Midbrain (tissue), 1 donor: Measurements from ENCODE around the gene PNRC2.
"Not testable (repeated sequence)": the region's sequence is repeated elsewhere in the genome, so short reads cannot be mapped to it uniquely, and the experiment has no call there.

Source experiments
- DNase-seq: peaks from one replicate; lab custom pipeline; 2025; lab: John Stamatoyannopoulos, UW

The PNRC2 gene

DNA sequence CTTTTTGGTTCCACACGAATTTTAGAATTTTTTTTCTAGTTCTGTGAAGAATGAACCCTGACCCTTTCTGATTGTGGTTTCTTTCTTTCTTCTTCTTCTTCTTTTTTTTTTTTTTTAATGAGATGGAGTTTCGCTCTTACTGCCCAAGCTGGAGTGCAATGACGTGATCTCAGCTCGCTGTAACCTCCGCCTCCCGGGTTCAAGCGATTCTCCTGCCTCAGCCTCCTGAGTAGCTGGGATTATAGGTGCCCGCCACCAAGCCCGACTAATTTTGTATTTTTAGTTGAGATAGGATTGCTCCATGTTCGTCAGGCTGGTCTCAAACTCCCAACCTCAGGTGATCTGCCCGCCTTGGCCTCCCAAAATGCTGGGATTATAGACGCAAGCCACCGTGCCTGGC lies 32.4 kb downstream of the PNRC2 start:
- DNase-seq: not testable (repeated sequence)

DNA sequence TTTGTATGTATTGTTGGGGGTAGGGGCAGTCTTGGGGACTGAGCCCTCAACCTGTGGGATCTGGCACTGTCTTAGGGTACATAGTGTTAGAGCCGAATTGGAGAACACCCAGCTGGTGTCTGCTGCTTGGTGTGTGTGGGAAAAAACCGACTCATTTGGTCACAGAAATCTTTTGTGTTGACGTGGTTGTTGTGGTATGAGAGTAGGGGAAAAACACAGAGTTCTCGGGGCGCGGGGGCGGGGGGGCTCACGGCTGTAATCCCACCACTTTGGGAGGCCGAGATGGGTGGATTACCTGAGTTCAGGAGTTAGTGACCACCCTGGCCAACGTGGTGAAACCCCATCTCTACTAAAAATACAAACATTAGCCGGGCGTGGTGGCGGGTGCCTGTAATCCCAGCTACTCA lies 35.8 kb downstream of the PNRC2 start:
- DNase-seq: no peak

DNA sequence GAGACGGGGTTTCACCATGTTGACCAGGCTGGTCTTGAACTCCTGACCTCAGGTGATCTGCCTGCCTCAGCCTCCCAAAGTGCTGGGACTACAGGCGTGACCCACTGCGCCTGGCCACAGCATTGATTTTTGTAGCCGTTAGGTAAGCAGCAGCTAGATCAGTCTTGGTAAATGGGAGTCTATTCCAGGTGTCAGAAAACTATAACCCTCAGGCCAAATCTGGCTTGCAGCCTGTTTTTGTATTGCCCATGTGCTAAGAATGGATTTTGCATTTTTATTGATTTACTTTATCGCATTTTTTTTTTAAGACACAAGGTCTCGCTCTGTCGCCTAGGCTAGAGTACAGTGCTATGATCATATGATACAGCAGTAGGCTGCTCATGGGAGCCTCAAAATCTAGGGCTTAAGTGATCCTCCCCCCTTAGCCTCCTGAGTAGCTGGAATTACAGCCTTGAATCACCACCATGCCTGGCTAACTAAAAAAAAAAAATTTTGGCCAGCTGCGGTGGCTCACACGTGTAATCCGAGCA lies 37.1 kb downstream of the PNRC2 start:
- no peak for DNase-seq

DNA sequence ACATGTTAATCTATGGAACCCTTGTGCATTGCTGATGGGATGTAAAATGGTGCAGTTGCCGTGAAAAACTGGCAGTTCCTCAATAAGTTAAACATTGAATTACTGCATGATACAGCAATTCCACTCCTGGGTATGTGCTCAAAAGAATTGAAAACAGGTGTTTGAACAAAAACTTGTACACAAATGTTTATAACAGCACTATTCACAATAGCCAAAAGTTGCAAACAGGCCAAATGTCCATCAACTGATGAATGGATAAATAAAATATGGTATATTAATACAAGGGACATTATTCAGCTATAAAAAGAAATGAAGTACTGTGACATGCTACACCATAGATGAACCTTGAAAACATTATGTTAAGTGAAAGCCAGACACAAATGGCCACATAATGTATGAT lies 38.2 kb downstream of the PNRC2 start:
- DNase-seq: no peak

DNA sequence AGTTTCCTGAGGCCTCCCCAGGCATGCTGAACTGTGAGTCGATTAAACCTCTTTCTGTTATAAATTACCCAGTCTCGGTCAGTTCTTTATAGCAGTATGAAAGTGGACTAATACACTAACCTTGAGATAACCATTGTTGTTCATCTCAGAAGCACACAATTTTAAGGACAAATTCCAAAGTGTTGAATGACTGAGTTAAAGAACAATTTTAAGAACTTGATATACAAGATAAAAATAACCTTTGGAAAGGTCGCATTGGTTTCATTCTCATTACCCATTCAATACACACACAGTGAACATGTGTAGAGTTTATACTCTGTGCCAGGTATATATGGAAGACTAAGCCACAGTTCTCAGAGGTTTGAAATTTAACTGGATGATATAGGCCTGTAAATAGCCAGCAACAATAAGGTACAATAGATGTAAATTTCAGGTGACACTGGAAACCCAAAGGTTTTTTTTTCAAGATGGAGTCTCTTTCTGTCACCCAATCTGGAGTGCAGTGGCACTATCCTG lies 39.6 kb downstream of the PNRC2 start:
- no peak for DNase-seq

DNA sequence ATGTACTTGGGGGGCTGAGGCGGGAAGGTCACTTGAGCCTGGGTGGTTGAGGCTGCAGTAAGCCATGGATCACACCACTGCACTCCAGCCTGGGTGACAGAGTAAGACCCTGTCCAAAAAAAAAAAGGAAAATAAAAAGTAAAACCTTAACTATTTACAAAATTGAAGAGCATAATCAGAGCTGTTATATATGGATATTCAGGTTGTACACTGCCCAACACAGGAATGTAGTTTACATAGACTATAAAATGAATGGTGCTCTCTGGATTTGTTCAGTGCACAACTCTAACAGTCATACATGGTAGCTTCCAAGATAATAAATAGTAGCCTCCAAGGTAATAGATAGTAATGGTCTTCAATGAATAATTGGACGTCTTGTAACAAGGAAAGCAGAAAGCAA lies 43.1 kb downstream of the PNRC2 start:
- no peak for DNase-seq

DNA sequence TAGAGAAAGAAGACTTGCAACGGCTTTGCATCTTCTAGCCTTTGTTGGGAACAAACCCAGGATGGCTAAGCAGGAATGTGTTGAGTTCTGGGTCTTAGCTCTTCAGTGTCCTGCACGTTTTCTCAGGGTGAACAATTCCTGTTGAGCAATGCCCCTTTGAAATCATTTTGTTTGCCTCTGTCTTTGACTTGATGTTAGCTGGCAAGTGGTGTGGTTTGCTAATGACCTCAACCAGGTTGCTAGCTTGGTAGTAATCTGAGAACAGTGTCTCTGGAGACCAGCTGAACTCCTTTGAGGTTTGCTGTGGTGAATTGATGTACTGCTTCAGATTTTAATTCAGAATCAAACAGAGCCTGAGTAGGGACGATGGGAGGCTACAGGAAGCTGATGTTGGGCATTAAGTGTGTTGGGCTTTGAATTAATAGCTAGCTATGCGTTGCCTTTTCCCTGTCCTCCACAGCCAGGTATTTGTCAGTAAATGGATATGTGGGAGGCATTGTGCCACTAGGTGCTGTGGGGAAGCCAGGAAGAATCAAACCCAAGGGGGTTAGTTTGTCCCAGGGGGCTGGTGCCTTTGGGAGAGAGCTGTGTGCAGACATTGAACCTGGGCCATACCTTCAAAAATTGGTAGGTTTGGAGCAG lies 43.8 kb downstream of the PNRC2 start:
- DNase-seq: no peak

DNA sequence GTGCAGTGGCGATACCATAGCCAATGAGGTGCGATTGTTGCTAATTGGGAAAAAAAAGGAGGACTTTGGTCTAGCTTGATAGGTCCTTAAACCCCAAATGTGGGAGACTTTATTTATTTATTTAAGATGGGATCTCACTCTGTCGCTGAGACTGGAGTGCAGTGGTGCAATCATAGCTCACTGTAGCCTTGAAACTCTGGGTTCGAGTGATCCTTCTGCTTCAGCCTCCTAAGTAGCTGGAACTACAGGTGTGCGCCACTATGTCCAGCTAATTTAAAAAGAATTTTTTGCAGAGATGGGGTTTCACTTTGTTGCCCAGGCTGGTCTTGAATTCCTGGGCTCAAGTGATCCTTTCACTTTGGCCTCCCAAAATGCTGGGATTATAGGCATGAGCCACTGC lies 44.5 kb downstream of the PNRC2 start:
- DNase-seq: no peak

DNA sequence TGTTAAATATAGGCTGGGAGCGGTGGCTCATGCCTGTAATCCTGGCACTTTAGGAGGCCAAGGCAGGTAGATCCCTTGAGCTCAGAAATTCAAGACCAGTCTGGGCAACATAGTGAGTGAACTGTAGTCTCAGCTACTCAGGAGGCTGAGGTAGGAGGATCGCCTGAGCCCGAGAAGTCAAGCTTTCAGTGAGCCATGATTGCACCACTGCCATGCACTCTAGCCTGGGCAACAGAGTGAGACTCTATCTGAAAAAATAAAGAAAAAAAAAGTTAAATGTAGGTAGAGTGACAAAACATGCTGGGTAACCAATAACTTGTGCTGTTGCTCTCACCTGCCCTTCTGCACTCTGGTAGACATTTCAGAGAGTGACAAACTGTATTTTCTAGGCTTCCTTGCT lies 45.5 kb downstream of the PNRC2 start:
- no peak for DNase-seq

DNA sequence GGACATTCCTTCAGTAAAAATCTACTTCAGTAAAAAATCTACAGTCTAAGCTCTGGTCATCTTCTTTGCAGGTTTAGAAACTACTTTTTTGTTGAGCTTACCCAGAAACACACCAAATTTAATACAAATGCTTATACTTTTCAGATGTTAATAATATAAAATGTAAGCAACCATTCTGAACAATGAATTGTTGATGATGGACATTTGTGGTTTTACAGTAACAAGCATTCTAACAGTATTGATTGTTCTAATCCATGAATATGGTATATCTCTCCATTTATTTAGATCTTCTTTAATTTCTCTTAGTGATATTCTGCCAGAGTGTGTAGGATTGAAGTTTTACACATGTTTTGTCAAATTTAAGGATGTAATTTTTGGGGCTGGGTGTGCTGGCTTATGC lies 47.5 kb downstream of the PNRC2 start:
- DNase-seq: no peak

DNA sequence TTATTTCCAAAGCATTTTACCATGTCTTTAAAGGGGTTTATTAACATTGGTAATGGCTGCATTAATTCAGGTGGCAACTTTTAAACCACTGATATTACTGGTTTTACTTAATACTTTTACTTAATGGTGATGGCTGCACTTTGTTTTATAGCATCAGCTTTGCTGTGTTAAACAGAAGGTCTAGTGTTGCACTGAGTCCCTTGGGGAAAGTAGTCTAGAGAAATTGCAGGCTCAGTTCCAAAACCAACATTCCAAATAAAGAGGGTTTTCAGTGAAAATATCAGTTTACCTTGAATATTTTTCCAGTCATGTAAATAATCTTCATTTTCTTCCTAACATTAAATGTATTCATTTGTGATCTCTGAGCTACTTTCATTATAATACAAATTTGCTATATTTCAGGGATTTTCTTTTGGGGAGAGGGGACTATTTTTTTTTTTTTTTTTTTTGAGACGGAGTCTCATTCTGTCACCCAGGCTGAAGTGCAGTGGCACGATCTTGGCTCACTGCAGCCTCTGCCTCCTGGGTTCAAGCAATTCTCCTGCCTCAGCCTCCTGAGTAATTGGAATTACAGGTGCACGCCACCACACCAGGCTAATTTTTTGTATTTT lies 49.1 kb downstream of the PNRC2 start:
- not testable (repeated sequence) for DNase-seq

DNA sequence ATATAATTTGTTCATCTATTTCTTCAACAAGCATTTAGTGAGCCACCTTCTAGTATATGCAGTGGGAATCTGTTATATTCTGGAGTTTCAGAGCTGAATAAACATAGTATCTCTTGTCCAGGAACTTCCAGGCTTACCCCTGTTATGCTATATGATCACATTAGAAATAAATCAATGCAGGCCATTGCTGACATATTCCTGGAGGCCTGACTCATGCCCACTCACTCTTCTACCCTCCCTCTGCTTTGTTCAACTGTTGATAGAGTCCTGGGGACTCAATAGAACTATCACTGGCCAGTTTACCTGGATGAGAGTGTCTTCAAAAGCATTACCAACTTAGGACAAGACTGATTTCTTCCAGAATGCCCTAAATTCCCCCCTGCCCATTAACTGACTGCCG lies 49.8 kb downstream of the PNRC2 start:
- no peak for DNase-seq

DNA sequence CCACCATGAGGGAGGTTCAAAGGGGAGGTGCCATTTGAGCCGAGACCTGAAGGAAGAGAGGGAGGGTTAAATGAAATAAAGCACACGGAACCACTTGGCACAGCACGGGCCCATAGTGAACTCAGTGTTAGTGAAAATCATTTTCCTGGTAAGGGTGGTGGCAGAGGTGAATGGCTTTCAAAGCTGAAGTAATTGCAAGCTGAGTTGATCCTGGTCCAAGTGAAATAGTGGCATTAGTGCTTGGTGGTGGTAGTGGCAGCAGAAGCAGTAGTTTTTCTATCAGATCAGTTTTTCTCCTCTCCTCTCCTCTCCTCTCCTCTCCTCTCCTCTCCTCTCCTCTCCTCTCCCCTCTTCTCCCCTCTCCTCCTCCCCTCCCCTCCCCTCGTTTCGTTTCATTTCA lies 51.0 kb downstream of the PNRC2 start:
- DNase-seq: no peak

DNA sequence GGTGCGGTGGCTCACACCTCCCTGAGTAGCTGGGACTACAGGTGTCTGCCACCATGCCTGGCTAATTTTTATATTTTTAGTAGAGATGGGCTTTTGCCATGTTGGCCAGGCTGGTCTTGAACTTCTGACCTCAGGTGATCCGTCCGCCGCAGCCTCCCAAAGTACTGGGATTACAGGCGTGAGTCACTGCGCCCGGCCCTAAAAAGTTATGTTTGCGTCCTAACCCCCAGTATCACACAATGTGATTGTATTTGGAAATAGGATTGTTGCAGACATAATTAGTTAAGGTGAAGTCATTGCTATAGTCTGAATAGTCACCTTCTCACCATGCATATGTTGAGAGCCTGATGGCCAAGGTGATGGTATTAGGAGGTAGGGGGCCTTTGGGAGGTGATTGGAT lies 53.2 kb downstream of the PNRC2 start:
- not testable (repeated sequence) for DNase-seq
